Activated T-cell treated with anti-CD3 and anti-CD28 coated beads, Interleukin-2, amount 50 U/mL, for 72 hours (primary cell): ENCODE measurements around the gene NAALADL2. TPM values are rescaled to one million over a fixed set of nuclear protein-coding genes. Genes with fewer than 3 reads are reported as not detected.

Source experiments
- ATAC-seq, 2 donors: fragments of 150-1000 bp; cut with Tn5 transposase; replicated peaks in 1 of 2; 2 replicates each; pipeline ENCODE4 v1.10.0; 2021; ENCODE audit warnings: moderate library complexity in 2 of 2, mild to moderate bottlenecking in 1 of 2
- DNase-seq, 2 donors: peaks; one replicate each; pipeline ENCODE4 v3.0.0; 2021 to 2022; ENCODE audit warnings: mixed read lengths in 1 of 2
- H3K27ac Mint-ChIP-seq: one replicate; pipeline ENCODE4 v1.8.0; 2022; ENCODE audit warnings: mild to moderate bottlenecking, moderate library complexity, mixed read lengths
- H3K27me3 Mint-ChIP-seq: one replicate; pipeline ENCODE4 v1.8.0; 2022; ENCODE audit warnings: low read depth, mixed read lengths
- H3K36me3 Mint-ChIP-seq, 2 donors: one replicate each; pipeline ENCODE4 v1.8.0; 2022; ENCODE audit warnings: mixed read lengths in 2 of 2, mild to moderate bottlenecking in 1 of 2; ENCODE audit not compliant: insufficient read depth in 2 of 2
- H3K4me1 Mint-ChIP-seq: one replicate; pipeline ENCODE4 v1.8.0; 2022; ENCODE audit warnings: low read depth, mixed read lengths
- H3K4me3 Mint-ChIP-seq, 2 donors: one replicate each; pipeline ENCODE4 v1.8.0; 2022; ENCODE audit warnings: mild to moderate bottlenecking in 2 of 2, mixed read lengths in 2 of 2, moderate library complexity in 2 of 2
- H3K9me3 Mint-ChIP-seq, 2 donors: one replicate each; pipeline ENCODE4 v1.8.0; 2022; ENCODE audit warnings: mixed read lengths in 2 of 2
- total RNA-seq, 2 donors: library from RNA; stranded (reverse); gene quantifications; one replicate each; pipeline ENCODE4 v1.2.3, GENCODE V29; 2022

NAALADL2 gene
- total RNA-seq, 2 donors from 2014 or later = 0.58 TPM; not detected in 1

- Mint-ChIP-seq H3K27me3 (no peaks in the 10 kb centered on the region), H3K4me3 (no peak overlapping the region), H3K4me1 (no peaks in the 10 kb centered on the region), H3K9me3 (peaks cover 2 to 4% of the 10 kb centered on the region in 2 donors), H3K36me3 (no peaks in the 10 kb centered on the region), H3K27ac (no peak overlapping the region)
- ATAC-seq (no peak), DNase-seq (no peak)
These were observed 98.4 kb downstream of the NAALADL2 start for GRCh38 chr3:174957551-174958001.

- H3K27ac Mint-ChIP-seq = no peak overlapping the region
- no peak overlapping the region for H3K4me3 Mint-ChIP-seq
- no peak for DNase-seq
- no peaks in the 10 kb centered on the region for H3K36me3 Mint-ChIP-seq
- H3K9me3 Mint-ChIP-seq = peaks cover 2 to 4% of the 10 kb centered on the region in 2 donors
- H3K4me1 Mint-ChIP-seq = no peaks in the 10 kb centered on the region
- ATAC-seq = no peak
- H3K27me3 Mint-ChIP-seq = no peaks in the 10 kb centered on the region
These were observed 99.7 kb downstream of the NAALADL2 start for GRCh38 chr3:174958671-174959328.

DNA sequence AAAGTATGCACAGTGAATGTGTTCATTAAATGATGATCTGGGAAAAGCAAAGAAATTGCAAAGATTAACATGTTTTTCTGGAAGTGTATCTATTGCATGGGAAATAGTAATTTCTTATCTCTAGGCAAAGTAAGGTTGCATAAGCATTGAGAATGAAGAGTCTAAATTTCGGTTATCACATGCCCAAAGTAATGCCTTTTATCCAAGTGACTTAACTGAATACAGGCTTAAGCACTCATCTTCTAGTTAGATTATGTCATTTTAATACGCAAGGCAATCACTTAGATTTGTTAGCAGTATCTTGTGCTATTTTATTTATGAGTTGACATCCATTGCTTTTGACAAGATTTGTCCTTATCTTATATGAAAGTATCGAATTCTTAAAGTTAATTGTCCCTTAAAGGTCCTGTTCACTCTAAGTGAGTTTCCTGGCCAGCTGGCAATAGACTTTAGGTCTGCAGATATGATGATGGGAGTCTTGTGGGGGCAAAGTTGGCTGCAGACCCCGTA, 100.5 kb downstream of the NAALADL2 start:
- DNase-seq = no peak

GRCh38 chr3:174960898-174961297, 101.8 kb downstream of the NAALADL2 start:
- no peak for ATAC-seq
- no peak overlapping the region for H3K27ac Mint-ChIP-seq
- no peaks in the 10 kb centered on the region for H3K36me3 Mint-ChIP-seq

More for the DNA sequence above, 100.5 kb downstream of the NAALADL2 start:
- ATAC-seq = no peak
- Mint-ChIP-seq H3K9me3 (peaks cover 2 to 6% of the 10 kb centered on the region in 2 donors), H3K27ac (no peak overlapping the region), H3K4me1 (no peaks in the 10 kb centered on the region), H3K27me3 (no peaks in the 10 kb centered on the region), H3K4me3 (no peak overlapping the region), H3K36me3 (no peaks in the 10 kb centered on the region)

GRCh38 chr3:174973465-174973864, 114.3 kb downstream of the NAALADL2 start:
- Mint-ChIP-seq H3K4me1 (no peaks in the 10 kb centered on the region), H3K4me3 (no peak overlapping the region), H3K27ac (no peak overlapping the region), H3K36me3 (no peaks in the 10 kb centered on the region), H3K9me3 (peaks cover 4% of the 10 kb centered on the region in 2 donors), H3K27me3 (no peaks in the 10 kb centered on the region)
- ATAC-seq (no peak), DNase-seq (no peak)

More at GRCh38 chr3:174960898-174961297, 101.8 kb downstream of the NAALADL2 start:
- no peak for DNase-seq
- no peak overlapping the region for H3K4me3 Mint-ChIP-seq
- H3K9me3 Mint-ChIP-seq = peaks cover 2 to 6% of the 10 kb centered on the region in 2 donors
- no peaks in the 10 kb centered on the region for H3K27me3 Mint-ChIP-seq
- H3K4me1 Mint-ChIP-seq = no peaks in the 10 kb centered on the region

GRCh38 chr3:174986685-174987084, 127.6 kb downstream of the NAALADL2 start:
- no peak overlapping the region for H3K27ac Mint-ChIP-seq
- ATAC-seq = no peak
- H3K4me1 Mint-ChIP-seq = no peaks in the 10 kb centered on the region
- no peaks in the 10 kb centered on the region for H3K36me3 Mint-ChIP-seq
- DNase-seq = no peak
- H3K4me3 Mint-ChIP-seq = no peak overlapping the region
- no peaks in the 10 kb centered on the region for H3K27me3 Mint-ChIP-seq
- H3K9me3 Mint-ChIP-seq = peaks cover 2 to 6% of the 10 kb centered on the region in 2 donors

- H3K9me3 Mint-ChIP-seq = peaks cover 4 to 8% of the 10 kb centered on the region in 2 donors
- H3K4me3 Mint-ChIP-seq = no peak overlapping the region
- no peak overlapping the region for H3K27ac Mint-ChIP-seq
- no peaks in the 10 kb centered on the region for H3K36me3 Mint-ChIP-seq
- ATAC-seq (no peak), DNase-seq (no peak)
- H3K4me1 Mint-ChIP-seq = no peaks in the 10 kb centered on the region
- H3K27me3 Mint-ChIP-seq = no peaks in the 10 kb centered on the region
These were observed 142.0 kb downstream of the NAALADL2 start for GRCh38 chr3:175001091-175001490.

- no peak overlapping the region for H3K27ac Mint-ChIP-seq
- peaks cover 6 to 9% of the 10 kb centered on the region in 2 donors for H3K9me3 Mint-ChIP-seq
- no peaks in the 10 kb centered on the region for H3K36me3 Mint-ChIP-seq
- no peaks in the 10 kb centered on the region for H3K27me3 Mint-ChIP-seq
- ATAC-seq = no peak
- no peak overlapping the region for H3K4me3 Mint-ChIP-seq
- H3K4me1 Mint-ChIP-seq = no peaks in the 10 kb centered on the region
- DNase-seq = no peak
These were observed 143.6 kb downstream of the NAALADL2 start for GRCh38 chr3:175002732-175003143.

- ATAC-seq (no peak), DNase-seq (no peak)
- Mint-ChIP-seq H3K4me1 (no peaks in the 10 kb centered on the region), H3K9me3 (peaks cover 6 to 9% of the 10 kb centered on the region in 2 donors), H3K27me3 (no peaks in the 10 kb centered on the region), H3K4me3 (no peak overlapping the region), H3K36me3 (no peaks in the 10 kb centered on the region), H3K27ac (no peak overlapping the region)
These were observed 144.5 kb downstream of the NAALADL2 start for GRCh38 chr3:175003590-175003989.

- Mint-ChIP-seq H3K9me3 (peaks cover 6 to 9% of the 10 kb centered on the region in 2 donors), H3K4me1 (no peaks in the 10 kb centered on the region), H3K27ac (no peak overlapping the region), H3K27me3 (no peaks in the 10 kb centered on the region), H3K36me3 (no peaks in the 10 kb centered on the region), H3K4me3 (no peak overlapping the region)
- ATAC-seq = no peak
- DNase-seq = no peak
These were observed 146.1 kb downstream of the NAALADL2 start for GRCh38 chr3:175005193-175005592.

DNA sequence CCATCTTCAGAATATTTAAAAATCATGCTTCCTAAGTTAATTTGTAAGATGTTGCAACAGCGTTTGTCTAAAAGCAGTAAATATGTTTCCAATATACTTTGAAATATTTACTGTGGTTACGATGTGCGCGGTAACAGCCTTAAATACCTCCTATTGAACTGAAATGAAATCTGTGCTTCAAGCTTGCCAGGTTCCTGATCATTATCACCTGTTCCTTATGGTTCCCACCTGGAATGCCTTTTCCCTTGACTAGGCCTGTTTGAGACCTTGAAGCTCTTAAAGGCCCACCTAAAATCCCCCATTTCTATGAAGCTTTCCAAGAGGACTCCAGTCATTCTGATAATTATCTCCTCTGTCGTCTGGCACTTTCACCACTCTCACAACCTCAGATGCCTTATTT, 146.7 kb downstream of the NAALADL2 start:
- H3K36me3 Mint-ChIP-seq = no peaks in the 10 kb centered on the region
- peaks cover 6 to 9% of the 10 kb centered on the region in 2 donors for H3K9me3 Mint-ChIP-seq
- H3K4me3 Mint-ChIP-seq = no peak overlapping the region
- no peak overlapping the region for H3K27ac Mint-ChIP-seq
- no peak for DNase-seq
- ATAC-seq = no peak
- H3K27me3 Mint-ChIP-seq = no peaks in the 10 kb centered on the region
- no peaks in the 10 kb centered on the region for H3K4me1 Mint-ChIP-seq

GRCh38 chr3:175007306-175007705, 148.2 kb downstream of the NAALADL2 start:
- no peak for ATAC-seq
- Mint-ChIP-seq H3K27ac (no peak overlapping the region), H3K9me3 (peaks cover 2 to 11% of the 10 kb centered on the region in 2 donors), H3K27me3 (no peaks in the 10 kb centered on the region), H3K36me3 (no peaks in the 10 kb centered on the region), H3K4me1 (no peaks in the 10 kb centered on the region), H3K4me3 (no peak overlapping the region)
- no peak for DNase-seq

GRCh38 chr3:175009295-175009694, 150.2 kb downstream of the NAALADL2 start:
- ATAC-seq = no peak
- H3K9me3 Mint-ChIP-seq = peaks cover 4 to 9% of the 10 kb centered on the region in 2 donors
- no peak overlapping the region for H3K27ac Mint-ChIP-seq
- no peaks in the 10 kb centered on the region for H3K36me3 Mint-ChIP-seq
- H3K4me3 Mint-ChIP-seq = no peak overlapping the region
- no peaks in the 10 kb centered on the region for H3K4me1 Mint-ChIP-seq
- H3K27me3 Mint-ChIP-seq = no peaks in the 10 kb centered on the region
- DNase-seq = no peak
